T-helper 2 cell (primary cell): ENCODE results near the gene IL13RA2.

ENCODE experiments used
- DNase-seq, 5 experiments: peaks; one replicate each; pipeline versions ENCODE4 v3.0.0 to v3.0.0-alpha.2; 2012 to 2022

The IL13RA2 gene

GRCh38 chrX:114985967-114986592, 31.3 kb downstream of the IL13RA2 start:
- DNase-seq = no peak

DNA sequence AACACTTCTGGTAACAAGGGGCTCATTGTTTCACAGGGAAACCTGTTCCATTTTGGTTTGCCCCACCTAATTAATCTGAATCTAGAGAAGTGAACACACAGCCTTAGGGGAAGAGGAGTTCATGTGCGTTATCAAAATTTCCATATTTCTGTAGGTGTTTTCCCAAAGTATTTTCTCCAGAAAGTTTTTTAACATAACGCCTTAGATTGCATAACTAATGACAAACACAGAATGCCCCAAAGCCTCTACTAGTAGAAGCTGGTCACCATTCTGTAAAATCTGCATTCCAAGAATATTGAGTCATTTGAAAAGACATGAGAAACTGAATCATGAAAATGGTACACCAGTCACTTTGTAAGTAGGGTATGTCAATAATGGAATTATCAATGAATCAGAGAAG, 41.1 kb downstream of the IL13RA2 start:
- no peak for DNase-seq

DNA sequence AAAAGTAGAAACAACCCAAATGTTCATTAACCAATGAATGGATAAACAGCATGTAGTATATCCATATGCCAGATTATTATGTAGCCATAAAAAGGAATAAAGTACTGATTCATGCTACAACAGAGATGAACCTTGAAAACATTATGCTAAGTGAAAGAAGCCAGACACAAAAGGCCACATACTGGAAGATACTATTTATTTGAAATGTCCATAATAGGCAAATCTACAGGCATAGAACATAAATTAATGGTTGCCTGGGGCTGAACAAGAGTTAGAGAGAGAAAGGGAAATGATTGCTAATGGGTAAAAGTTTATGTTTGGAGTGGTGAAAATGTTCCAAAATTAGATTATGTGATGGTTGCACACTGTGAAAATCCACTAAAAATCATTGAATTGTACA, 44.4 kb downstream of the IL13RA2 start:
- DNase-seq = no peak

DNA sequence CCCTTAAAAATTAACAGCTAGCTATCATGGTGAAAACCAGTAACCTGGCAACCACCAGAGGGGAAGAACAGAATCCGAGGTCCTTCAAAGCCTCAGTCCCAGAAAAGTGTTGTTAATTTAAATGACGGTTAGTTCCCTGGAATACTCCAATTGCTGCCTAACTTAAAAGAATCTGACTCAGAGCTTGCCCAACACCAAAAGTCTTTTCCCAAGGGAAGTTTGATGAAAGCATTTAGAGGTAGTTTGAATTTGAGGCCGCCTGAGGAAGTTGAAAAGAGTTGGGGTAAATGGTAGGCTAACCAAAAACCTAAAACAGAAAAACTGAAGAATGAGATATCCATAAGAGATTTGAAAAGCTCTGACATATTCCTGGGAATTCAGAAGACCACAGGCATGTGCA, 46.6 kb downstream of the IL13RA2 start:
- no peak for DNase-seq

GRCh38 chrX:114964374-114964773, 53.0 kb downstream of the IL13RA2 start:
- DNase-seq = no peak

DNA sequence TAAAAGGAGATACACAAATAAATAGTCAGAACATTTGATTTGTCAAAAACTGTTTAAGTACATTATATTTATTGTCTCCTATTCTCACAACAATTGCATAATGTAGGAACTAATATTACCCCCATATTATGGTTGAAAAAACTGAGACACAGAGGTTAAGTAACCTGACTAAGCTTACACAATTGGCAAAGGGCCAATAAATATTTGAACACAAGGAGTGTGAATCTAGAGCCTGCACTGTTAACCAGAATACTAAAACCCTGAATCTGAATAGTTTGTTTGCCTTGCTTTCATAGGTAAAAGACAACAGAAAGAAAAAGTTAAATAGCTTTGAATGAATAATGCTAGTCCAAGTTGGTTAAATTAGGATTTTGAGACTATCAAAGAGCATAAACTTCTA, 55.2 kb downstream of the IL13RA2 start:
- no peak for DNase-seq

DNA sequence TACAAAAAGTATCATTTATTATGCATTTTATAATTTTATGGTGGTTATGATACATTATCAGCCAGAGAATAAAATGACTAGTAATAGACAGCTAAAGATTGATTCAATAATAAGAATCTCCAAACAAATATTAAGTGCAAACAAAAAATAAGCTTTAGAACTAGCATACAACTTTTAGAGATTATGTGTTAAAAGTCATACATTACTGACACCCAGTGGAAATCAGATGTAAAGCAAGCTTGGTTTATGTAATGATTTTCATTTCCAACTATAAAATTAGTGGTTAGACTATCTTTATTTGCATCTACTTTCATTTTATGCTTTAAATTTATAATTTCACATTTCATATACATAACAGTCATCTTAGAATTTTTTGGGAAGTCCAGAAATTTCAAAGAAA, 57.7 kb downstream of the IL13RA2 start:
- no peak for DNase-seq
